HG02840 (cell line): ENCODE results near the gene KIF1A.

Experiments
- ATAC-seq: cut with Tn5 transposase; IDR thresholded peaks from one replicate; pipeline ENCODE4 v1.9.1; 2021; ENCODE audit warnings: mild to moderate bottlenecking, moderate library complexity, moderate number of reproducible peaks; ENCODE audit not compliant: unreplicated experiment, low FRiP score

The KIF1A gene

GRCh38 chr2:240742602-240743095 lies 77.4 kb downstream of the KIF1A start:
- no peak for ATAC-seq

GRCh38 chr2:240741091-240741490 lies 78.9 kb downstream of the KIF1A start:
- ATAC-seq: no peak

GRCh38 chr2:240739797-240740196 lies 80.2 kb downstream of the KIF1A start:
- ATAC-seq: no peak

- no peak for ATAC-seq
These were observed 82.1 kb downstream of the KIF1A start for GRCh38 chr2:240737958-240738357.

- no peak for ATAC-seq
These were observed 82.5 kb downstream of the KIF1A start for GRCh38 chr2:240737512-240737911.

GRCh38 chr2:240736281-240737250 lies 83.5 kb downstream of the KIF1A start:
- ATAC-seq: no peak

GRCh38 chr2:240735476-240735875 lies 84.5 kb downstream of the KIF1A start:
- no peak for ATAC-seq

- no peak for ATAC-seq
These were observed 85.3 kb downstream of the KIF1A start for GRCh38 chr2:240734756-240735155.

- ATAC-seq: no peak
These were observed 86.1 kb downstream of the KIF1A start for GRCh38 chr2:240733803-240734495.

GRCh38 chr2:240732911-240733622 lies 87.0 kb downstream of the KIF1A start:
- ATAC-seq: no peak

GRCh38 chr2:240732184-240732583 lies 87.8 kb downstream of the KIF1A start:
- ATAC-seq: no peak

GRCh38 chr2:240731178-240731545 lies 88.9 kb downstream of the KIF1A start:
- no peak for ATAC-seq

GRCh38 chr2:240730501-240731177 lies 89.4 kb downstream of the KIF1A start:
- no peak for ATAC-seq

- no peak for ATAC-seq
These were observed 91.2 kb downstream of the KIF1A start for GRCh38 chr2:240728827-240729226.

- no peak for ATAC-seq
These were observed 91.7 kb downstream of the KIF1A start for GRCh38 chr2:240728361-240728760.

- no peak for ATAC-seq
These were observed 92.1 kb downstream of the KIF1A start for GRCh38 chr2:240727913-240728312.

- no peak for ATAC-seq
These were observed 92.6 kb downstream of the KIF1A start for GRCh38 chr2:240727439-240727838.

- no peak for ATAC-seq
These were observed 93.1 kb downstream of the KIF1A start for GRCh38 chr2:240726876-240727275.

GRCh38 chr2:240725671-240726070 lies 94.3 kb downstream of the KIF1A start:
- ATAC-seq: no peak

- ATAC-seq: no peak
These were observed 94.8 kb downstream of the KIF1A start for GRCh38 chr2:240725266-240725665.
